Hematopoietic multipotent progenitor cell treated with erythropoietin and hydrocortisone succinate and interleukin-3 and kit ligand, for 4 days (in vitro differentiated cells): ENCODE measurements around the gene KRT37.
"Not testable (repeated sequence)": the region's sequence is repeated elsewhere in the genome, so short reads cannot be mapped to it uniquely, and the experiment has no call there.

ENCODE experiments used
- DNase-seq: peaks from one replicate; pipeline ENCODE4 v3.0.0-alpha.2; 2015

KRT37 gene

DNA sequence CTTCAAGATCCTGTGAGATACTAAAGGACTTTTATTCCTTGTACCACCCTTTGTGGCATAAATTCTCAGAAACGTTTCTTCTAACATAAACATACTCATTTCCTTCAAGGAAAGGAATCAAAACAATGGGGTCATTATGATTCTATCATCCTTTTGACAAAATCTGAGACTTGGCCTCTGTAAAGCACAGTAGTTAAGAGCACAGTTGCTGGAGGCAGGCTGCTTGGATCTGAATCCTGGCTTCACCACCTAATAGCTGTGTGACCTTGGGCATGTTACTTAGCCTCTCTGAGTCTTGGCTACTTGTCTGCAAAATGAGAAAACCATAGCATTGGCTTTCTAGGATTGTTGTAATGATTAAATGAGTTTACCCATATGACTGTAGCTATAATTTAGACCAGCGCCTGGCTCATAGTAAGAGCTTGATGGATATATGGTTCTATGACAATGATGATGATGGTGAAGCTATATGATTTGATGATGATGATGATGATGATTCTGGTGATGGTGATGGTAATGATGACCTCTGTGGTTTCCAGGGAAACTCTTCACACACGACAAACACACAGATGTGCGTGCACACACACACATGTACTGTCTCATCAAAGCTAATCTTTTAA, 20.9 kb downstream of the KRT37 start:
- DNase-seq: no peak

- no peak for DNase-seq
Observed at GRCh38 chr17:41402161-41402560, 22.2 kb downstream of the KRT37 start.

- DNase-seq: no peak
Observed at GRCh38 chr17:41396996-41397660, 27.3 kb downstream of the KRT37 start, which contains the start of gene KRT31. TSS of gene KRT31 (minus strand) at chr17:41397608. CDS start at chr17:41397539, 69 bp downstream.

DNA sequence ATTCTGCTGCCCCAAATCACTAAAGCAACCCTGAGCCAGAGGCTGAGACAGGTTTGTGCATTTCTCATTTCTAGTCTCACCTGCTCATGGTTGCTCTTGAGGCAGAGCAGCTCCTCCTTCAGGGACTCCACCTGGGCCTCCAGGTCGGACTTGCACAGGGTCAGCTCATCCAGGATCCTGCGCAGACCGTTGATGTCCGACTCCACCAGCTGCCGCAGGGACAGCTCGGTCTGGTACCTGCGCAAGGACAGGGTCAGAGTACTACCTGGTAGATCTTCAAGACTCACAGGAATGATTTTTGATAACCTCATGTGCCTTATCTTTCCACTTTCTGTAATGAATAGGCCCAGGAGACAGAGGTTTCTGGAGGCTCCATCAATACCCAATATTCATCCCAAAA, 28.0 kb downstream of the KRT37 start:
- DNase-seq: no peak

DNA sequence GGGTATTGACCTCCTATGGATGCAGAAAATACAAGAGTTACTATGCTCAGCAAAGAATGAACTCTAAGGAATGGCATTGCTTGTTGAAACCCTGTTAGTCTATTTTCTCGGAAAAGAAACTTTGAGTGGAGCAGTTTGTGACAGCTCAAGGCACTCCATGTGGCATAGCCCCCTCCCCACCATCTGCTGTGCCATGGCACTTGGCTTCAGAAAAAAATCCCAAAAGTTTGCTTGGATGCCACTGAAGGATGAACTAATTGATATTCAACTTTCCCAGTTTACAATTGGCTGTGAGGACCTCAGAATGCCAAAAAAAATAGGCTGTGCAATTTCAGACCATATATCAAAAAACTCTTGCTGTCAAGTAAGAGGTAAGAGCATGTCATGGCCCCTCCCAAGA, 28.8 kb downstream of the KRT37 start:
- DNase-seq: no peak

DNA sequence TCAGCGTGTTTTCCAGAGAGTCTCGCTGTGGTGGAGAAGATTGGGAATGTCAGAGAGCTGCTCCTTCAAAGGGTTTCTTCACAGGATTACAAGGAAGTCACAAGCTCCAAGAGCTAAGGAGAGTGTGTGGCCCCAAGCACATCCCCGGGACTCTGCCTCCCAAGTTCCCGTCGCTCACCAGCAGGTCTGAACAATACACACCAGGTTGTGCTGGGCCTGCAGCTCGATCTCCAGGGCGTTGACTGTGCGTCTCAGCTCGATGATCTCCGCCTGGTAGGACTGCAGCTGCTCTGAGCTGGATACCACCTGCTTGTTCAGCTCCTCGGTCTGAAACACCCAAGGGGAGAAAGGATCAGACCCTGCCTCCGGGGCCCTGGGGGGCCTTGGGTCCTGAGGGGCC, 29.3 kb downstream of the KRT37 start:
- not testable (repeated sequence) for DNase-seq

GRCh38 chr17:41394254-41394996, 30.0 kb downstream of the KRT37 start:
- no peak for DNase-seq

GRCh38 chr17:41393826-41394225, 30.6 kb downstream of the KRT37 start:
- DNase-seq: no peak

- DNase-seq: no peak
Observed at GRCh38 chr17:41393294-41393693, 31.1 kb downstream of the KRT37 start.

DNA sequence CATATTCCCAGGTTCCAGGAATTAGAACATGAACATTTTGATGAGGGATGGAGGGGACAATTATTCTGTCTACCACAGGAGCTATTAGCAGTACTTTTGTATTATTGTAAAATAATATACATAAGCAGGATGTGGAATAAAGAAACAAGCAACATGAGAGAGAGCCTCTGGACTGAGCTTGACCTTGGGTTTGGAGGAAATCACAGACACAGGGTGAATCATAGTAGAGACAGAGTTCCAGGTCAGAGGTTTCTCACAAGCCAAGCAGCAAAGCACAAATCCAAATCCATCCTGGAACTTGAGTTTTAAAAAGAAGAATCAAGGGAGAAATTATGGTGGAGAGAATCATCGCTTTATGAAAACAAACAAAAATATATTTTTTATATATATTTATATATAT, 32.1 kb downstream of the KRT37 start:
- DNase-seq: no peak

GRCh38 chr17:41391535-41391934, 32.9 kb downstream of the KRT37 start:
- no peak for DNase-seq

DNA sequence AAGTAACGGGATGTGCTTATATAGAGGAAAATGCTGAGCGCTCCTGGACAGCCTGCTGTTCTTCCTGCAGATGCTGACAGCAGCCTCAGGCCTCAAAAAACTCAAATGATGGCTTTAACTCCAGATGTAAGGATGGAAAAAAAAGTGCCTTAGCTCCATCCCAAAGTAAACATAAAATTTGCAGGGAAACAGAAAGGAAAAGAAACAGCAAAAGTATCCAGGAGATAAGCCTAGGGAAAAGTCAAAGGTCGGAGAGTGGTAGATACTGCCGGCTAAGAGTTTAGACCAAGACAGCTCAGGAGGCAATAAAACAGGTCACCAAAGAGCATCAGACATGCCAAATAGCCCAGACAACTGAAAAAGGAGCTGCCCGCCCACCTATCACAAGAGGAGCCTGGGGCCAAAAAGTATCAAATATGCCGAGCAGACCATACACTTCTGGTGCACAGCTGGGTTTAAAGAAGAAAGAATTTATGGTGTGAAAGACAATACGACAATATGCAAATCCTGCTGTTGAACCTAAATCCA, 33.9 kb downstream of the KRT37 start:
- no peak for DNase-seq

DNA sequence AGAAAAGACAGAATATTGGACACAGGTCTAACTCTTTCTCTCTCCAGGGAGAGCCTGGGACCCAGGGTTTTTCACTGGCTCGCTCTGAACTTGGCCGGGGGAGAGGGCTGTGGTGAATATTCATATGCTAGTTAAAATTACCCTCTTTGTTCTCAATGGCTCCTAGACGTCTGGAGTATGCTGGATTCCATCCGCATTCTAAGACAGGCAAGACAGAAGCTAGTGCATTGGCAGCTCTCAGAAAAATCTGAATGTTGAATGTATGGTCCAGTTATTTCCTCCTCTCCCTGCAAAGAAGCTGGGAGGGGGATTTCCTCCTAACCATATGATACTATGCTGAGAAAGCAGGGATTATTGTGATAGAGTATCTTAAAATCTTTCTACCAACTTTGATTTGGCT, 36.7 kb downstream of the KRT37 start:
- no peak for DNase-seq

- no peak for DNase-seq
Observed at GRCh38 chr17:41386227-41386626, 38.2 kb downstream of the KRT37 start.

DNA sequence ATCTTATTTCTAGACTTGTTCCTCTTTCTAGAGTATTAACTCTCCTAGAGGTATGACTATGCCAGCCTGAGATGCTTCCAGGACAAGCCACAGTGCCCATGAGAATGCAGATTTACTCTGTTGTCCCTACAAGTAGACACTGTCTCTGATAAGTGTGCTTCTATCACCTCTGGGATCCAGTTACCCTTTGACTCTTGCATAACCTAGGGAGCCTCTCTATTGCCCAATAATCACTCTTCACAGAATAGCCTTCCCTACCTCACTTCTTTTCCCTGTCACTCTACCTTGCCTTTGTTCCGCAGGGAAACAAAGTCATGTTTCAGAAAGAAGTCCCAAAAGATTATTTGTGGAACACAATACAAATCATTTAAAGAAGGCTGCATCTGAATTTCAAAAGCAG, 40.7 kb downstream of the KRT37 start:
- DNase-seq: no peak

DNA sequence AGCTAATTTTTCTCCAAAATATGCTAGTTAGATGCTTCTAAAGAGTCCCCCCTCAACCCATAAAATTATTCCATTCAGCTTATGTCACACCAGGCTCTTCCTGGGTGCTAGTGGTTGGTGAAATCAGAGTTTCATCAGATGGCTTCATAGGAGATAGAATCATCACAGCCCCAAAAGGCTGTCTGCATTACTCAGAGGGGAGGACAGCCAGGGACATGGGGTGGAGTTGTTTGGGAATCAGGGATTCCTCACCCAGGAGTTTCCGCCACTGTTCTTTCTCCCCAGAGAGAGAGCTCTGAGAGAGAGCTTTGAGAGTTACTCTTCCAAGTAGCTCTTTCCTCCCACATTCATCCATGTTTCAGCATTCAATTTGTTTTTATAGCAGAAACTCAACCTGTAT, 42.0 kb downstream of the KRT37 start:
- DNase-seq: no peak

- not testable (repeated sequence) for DNase-seq
Observed at GRCh38 chr17:41381943-41382342, 42.4 kb downstream of the KRT37 start, which contains the start of gene KRT34. TSS of gene KRT34 (minus strand) at chr17:41382306. CDS start at chr17:41382246, 60 bp downstream.

DNA sequence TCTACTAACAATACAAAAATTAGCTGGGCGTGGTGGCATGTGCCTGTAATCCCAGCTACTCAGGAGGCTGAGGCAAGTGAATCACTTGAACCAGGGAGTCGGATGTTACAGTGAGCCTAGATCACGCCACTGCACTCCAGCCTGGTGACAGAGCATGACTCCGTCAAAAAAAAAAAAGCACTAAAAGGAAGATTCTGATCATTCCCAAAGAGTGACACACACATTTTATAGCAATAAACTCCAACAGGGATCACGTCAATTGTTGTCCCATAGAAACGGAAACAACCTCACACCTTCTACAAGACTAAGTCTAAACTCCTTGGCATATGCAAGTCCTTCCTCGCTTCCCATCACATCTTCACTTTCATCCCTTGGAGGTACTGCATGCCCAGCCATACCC, 44.3 kb downstream of the KRT37 start:
- DNase-seq: not testable (repeated sequence)

GRCh38 chr17:41377546-41377945, 46.8 kb downstream of the KRT37 start:
- DNase-seq: no peak
